ENCODE measurements around the gene PDXP. TPM values are rescaled to one million over a fixed set of nuclear protein-coding genes. Genes with fewer than 3 reads are reported as not detected.

PDXP gene
- total RNA-seq, result 6.4 and 13.8 TPM in 2 replicates

GRCh38 chr22:37658133-37659065 is at the start of gene PDXP:
TSS of gene PDXP (plus strand) at chr22:37658723. CDS start at chr22:37658783, 60 bp downstream.

GRCh38 chr22:37639070-37639760 is 19.3 kb upstream of the PDXP start, which contains the start of gene SH3BP1:
TSS of gene SH3BP1 (plus strand) at chr22:37639669. CDS start at chr22:37639788, 119 bp downstream.

GRCh38 chr22:37674951-37675929 is 16.7 kb downstream of the PDXP start, which contains the start of gene LGALS1:
TSS of gene LGALS1 (plus strand) at chr22:37675636. CDS start at chr22:37675703, 67 bp downstream.

GRCh38 chr22:37686002-37686982 is 27.8 kb downstream of the PDXP start, which contains the start of gene NOL12:
TSS of gene NOL12 (plus strand) at chr22:37686343. CDS start at chr22:37686393, 50 bp downstream.

GRCh38 chr22:37696657-37697537 is 38.4 kb downstream of the PDXP start, which contains the start of gene TRIOBP:
TSS of gene TRIOBP (plus strand) at chr22:37697048. CDS start at chr22:37701366, 4,318 bp downstream.

Other genes starting within 250 kb of the PDXP start
- gene ELFN2, start 231.2 kb upstream of the PDXP start, total RNA-seq, result 0.25 and 1.00 TPM in 2 replicates
- under 0.01 and 0.25 TPM in 2 replicates for gene MFNG, start 172.3 kb upstream of the PDXP start, total RNA-seq
- gene CARD10, start 139.3 kb upstream of the PDXP start, total RNA-seq, result 1.2 and 2.1 TPM in 2 replicates
- 11.5 and 15.1 TPM in 2 replicates for gene CDC42EP1, start 98.2 kb upstream of the PDXP start, total RNA-seq
- not detected in 2 replicates for gene LGALS2, start 78.6 kb upstream of the PDXP start, total RNA-seq
- gene GGA1, start 49.9 kb upstream of the PDXP start, total RNA-seq, result 37.8 and 39.0 TPM in 2 replicates
- gene SH3BP1, start 19.1 kb upstream of the PDXP start, total RNA-seq, result 9.6 and 11.7 TPM in 2 replicates
- gene LGALS1, start 16.9 kb downstream of the PDXP start, total RNA-seq, result 8,521 and 11,768 TPM in 2 replicates
- 31.1 and 42.5 TPM in 2 replicates for gene NOL12, start 27.6 kb downstream of the PDXP start, total RNA-seq
- 192 and 230 TPM in 2 replicates for gene TRIOBP, start 38.3 kb downstream of the PDXP start, total RNA-seq
- gene GCAT, start 149.2 kb downstream of the PDXP start, total RNA-seq, result 28.2 and 30.2 TPM in 2 replicates
- not detected in 2 replicates for gene GALR3, start 164.7 kb downstream of the PDXP start, total RNA-seq
- 28.9 and 41.1 TPM in 2 replicates for gene ANKRD54, start 185.6 kb downstream of the PDXP start, total RNA-seq
- gene EIF3L, start 190.7 kb downstream of the PDXP start, total RNA-seq, result 290 and 298 TPM in 2 replicates
- 37.2 and 38.0 TPM in 2 replicates for gene MICALL1, start 247.6 kb downstream of the PDXP start, total RNA-seq

All from uterine smooth muscle cell (primary cell).